Measurements from ENCODE around the gene JAKMIP1.

DNA sequence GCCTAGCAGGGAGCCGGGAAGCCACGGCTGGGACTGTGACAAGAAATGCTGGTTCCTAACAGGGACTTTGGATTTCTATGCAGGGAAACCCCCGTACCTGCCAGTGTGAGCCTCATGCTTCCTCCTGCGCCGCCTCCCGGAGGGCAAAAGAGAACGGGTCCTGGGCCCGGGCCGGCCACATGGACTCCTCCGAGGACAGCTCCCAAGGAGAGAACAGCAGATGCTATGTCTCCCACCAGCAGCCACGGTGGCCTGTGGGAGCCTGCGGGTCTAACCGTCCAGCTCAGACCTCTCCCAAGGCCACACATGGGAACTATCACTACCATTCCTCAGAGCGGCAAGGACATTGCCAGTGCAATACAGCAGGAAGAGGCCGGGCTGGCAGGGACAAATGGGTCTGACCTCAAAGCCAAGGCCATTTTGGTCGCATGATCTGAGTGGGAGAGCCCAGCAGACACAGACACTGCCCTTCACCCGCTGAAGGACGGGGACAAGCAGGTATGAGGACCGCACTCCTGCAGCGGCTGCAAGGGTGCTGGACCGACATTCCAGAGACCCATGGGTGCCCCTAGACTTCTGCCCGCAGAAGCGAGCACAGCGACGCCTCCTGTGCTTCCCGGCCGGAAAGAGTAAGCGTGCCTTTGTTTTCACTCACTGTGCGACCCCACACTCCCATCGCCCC, 177.6 kb downstream of the JAKMIP1 start:
- TF ChIP-seq, protein P1, sequence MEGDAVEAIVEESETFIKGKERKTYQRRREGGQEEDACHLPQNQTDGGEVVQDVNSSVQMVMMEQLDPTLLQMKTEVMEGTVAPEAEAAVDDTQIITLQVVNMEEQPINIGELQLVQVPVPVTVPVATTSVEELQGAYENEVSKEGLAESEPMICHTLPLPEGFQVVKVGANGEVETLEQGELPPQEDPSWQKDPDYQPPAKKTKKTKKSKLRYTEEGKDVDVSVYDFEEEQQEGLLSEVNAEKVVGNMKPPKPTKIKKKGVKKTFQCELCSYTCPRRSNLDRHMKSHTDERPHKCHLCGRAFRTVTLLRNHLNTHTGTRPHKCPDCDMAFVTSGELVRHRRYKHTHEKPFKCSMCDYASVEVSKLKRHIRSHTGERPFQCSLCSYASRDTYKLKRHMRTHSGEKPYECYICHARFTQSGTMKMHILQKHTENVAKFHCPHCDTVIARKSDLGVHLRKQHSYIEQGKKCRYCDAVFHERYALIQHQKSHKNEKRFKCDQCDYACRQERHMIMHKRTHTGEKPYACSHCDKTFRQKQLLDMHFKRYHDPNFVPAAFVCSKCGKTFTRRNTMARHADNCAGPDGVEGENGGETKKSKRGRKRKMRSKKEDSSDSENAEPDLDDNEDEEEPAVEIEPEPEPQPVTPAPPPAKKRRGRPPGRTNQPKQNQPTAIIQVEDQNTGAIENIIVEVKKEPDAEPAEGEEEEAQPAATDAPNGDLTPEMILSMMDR (IDR thresholded peaks at IDR 0.05 in 2 of 3, conservative IDR thresholded peaks at IDR 0.05 in 1 of 3; ENCODE audit: borderline replicate concordance in 1 of 3, insufficient read depth in 1 of 3, low read depth in 2 of 3, low read length in 2 of 3): no peak
- TF ChIP-seq RAD21 (IDR thresholded peaks at IDR 0.05; ENCODE audit: low read depth): no peak
- TF ChIP-seq MAX (IDR thresholded peaks at IDR 0.05): no peak
- no peak for TF ChIP-seq YY1 (IDR thresholded peaks at IDR 0.05; ENCODE audit: extremely low read depth, insufficient replicate concordance, low read depth, low read length)
- TF ChIP-seq SP1 (IDR thresholded peaks at IDR 0.05; ENCODE audit: low read depth): no peak
- TF ChIP-seq EZH2phosphoT487 (IDR thresholded peaks at IDR 0.05; ENCODE audit: borderline replicate concordance): no peak
- TF ChIP-seq POLR2A (IDR thresholded peaks at IDR 0.05; ENCODE audit: borderline replicate concordance, extremely low read depth, insufficient read depth, insufficient read length): no peak
- TF ChIP-seq SRF (IDR thresholded peaks at IDR 0.05; ENCODE audit: low read depth): no peak
